NCI-H345 treated with DMSO at 0.1 percent for 48 hours (cell line): ENCODE results near the gene SMAD3.

Source experiments
- DNase-seq: peaks from one replicate; lab custom pipeline; 2025; ENCODE audit not compliant: unreplicated experiment; lab: John Stamatoyannopoulos, UW

SMAD3 gene

GRCh38 chr15:67095912-67096311 lies 30.5 kb downstream of the SMAD3 start:
- no peak for DNase-seq

- no peak for DNase-seq
These were observed 31.3 kb downstream of the SMAD3 start for GRCh38 chr15:67096546-67097294.

GRCh38 chr15:67097424-67097823 lies 32.0 kb downstream of the SMAD3 start:
- no peak for DNase-seq

GRCh38 chr15:67097930-67098740 lies 32.7 kb downstream of the SMAD3 start:
- no peak for DNase-seq

GRCh38 chr15:67098768-67099282 lies 33.4 kb downstream of the SMAD3 start:
- DNase-seq: no peak

GRCh38 chr15:67100124-67100791 lies 34.9 kb downstream of the SMAD3 start:
- no peak for DNase-seq

GRCh38 chr15:67100801-67101581 lies 35.6 kb downstream of the SMAD3 start:
- DNase-seq: no peak

- DNase-seq: no peak
These were observed 36.7 kb downstream of the SMAD3 start for GRCh38 chr15:67101911-67102598.

- DNase-seq: no peak
These were observed 37.2 kb downstream of the SMAD3 start for GRCh38 chr15:67102599-67102929.

GRCh38 chr15:67103021-67103420 lies 37.6 kb downstream of the SMAD3 start:
- no peak for DNase-seq

GRCh38 chr15:67103432-67103831 lies 38.0 kb downstream of the SMAD3 start:
- DNase-seq: no peak

- DNase-seq: no peak
These were observed 38.5 kb downstream of the SMAD3 start for GRCh38 chr15:67103869-67104268.

GRCh38 chr15:67104510-67104909 lies 39.1 kb downstream of the SMAD3 start:
- no peak for DNase-seq

- no peak for DNase-seq
These were observed 39.9 kb downstream of the SMAD3 start for GRCh38 chr15:67105065-67105951.

GRCh38 chr15:67105991-67106763 lies 40.8 kb downstream of the SMAD3 start:
- DNase-seq: no peak

GRCh38 chr15:67106764-67107013 lies 41.3 kb downstream of the SMAD3 start:
- no peak for DNase-seq

GRCh38 chr15:67107014-67107812 lies 41.8 kb downstream of the SMAD3 start:
- DNase-seq: no peak
